Endothelial cell of umbilical vein (primary cell): ENCODE data around the gene DNAJB8.

ENCODE experiments used
- CTCF ChIP-seq, 2 donors: IDR thresholded peaks; 1 replicate in 1 of 2; 2 replicates in 1 of 2; pipeline ENCODE4 v1.5.1; 2011; ENCODE audit warnings: low read length in 2 of 2, mild to moderate bottlenecking in 2 of 2, moderate library complexity in 2 of 2, control low read depth in 1 of 2, inconsistent platforms in 1 of 2, low read depth in 1 of 2; ENCODE audit not compliant: insufficient read depth in 1 of 2; ENCODE audit errors: extremely low read depth in 1 of 2
- EZH2 ChIP-seq: IDR thresholded peaks from 2 replicates; pipeline ENCODE4 v1.6.1; 2012; ENCODE audit warnings: borderline replicate concordance, low read depth, mild to moderate bottlenecking, moderate library complexity, low read length, inconsistent platforms; ENCODE audit not compliant: severe bottlenecking
- FOS ChIP-seq: IDR thresholded peaks from 2 replicates; pipeline ENCODE4 v1.6.1; 2011; ENCODE audit warnings: mild to moderate bottlenecking, low read length, moderate library complexity, borderline replicate concordance; ENCODE audit not compliant: insufficient read depth
- GATA2 ChIP-seq: IDR thresholded peaks from 2 replicates; pipeline ENCODE4 v1.7.0; 2011; ENCODE audit warnings: low read depth, mild to moderate bottlenecking, moderate library complexity, mixed read lengths, low read length; ENCODE audit not compliant: insufficient read length, insufficient read depth
- MAX ChIP-seq: IDR thresholded peaks from 2 replicates; pipeline ENCODE4 v1.6.1; 2011; ENCODE audit not compliant: insufficient read depth, insufficient read length
- POLR2A ChIP-seq: IDR thresholded peaks from 2 replicates; pipeline ENCODE4 v1.6.1; 2012; ENCODE audit warnings: low read depth, mild to moderate bottlenecking, control low read depth, low read length
- POLR2AphosphoS5 ChIP-seq: IDR thresholded peaks from 2 replicates; pipeline ENCODE4 v1.6.1; 2012; ENCODE audit warnings: low read depth, mild to moderate bottlenecking, control low read depth, low read length, moderate library complexity; ENCODE audit not compliant: insufficient read depth

GRCh38 chr3:128497305-128498126 lies 30.8 kb upstream of the DNAJB8 start:
- TF ChIP-seq EZH2 (no peak), GATA2 (peak; percentile 63), CTCF (IDR thresholded peaks at IDR 0.05; ENCODE audit: extremely low read depth in 1 of 2, insufficient read depth in 1 of 2, low read depth in 1 of 2, low read length in 2 of 2) (peak; percentile 65 to 81), POLR2A (no peak), POLR2AphosphoS5 (peak; percentile 15), MAX (no peak), FOS (no peak)
